MCF 10A (cell line): ENCODE data around the gene ASB13. TPM values are rescaled to one million over a fixed set of nuclear protein-coding genes. Genes with fewer than 3 reads are reported as not detected.

ENCODE experiments used
- Bru-seq: library from RNA; stranded (reverse); fragments of 400-500 nt; gene quantifications from one replicate; lab custom pipeline; 2021; lab: Mats Ljungman, UMichigan
- BruChase-seq, 2 experiments: library from RNA; stranded (reverse); fragments of 400-500 nt; gene quantifications; one replicate each; lab custom pipeline; 2021; lab: Mats Ljungman, UMichigan
- BruUV-seq: library from RNA; stranded (reverse); fragments of 400-500 nt; replicated peaks from 2 replicates; lab custom pipeline; 2021; lab: Mats Ljungman, UMichigan
- CTCF ChIA-PET: fragments of 300-600 bp; sonication (Branson Sonifier 250); formaldehyde crosslinking; extraction: SDS; loops from one replicate; lab custom pipeline; 2021; ENCODE audit warnings: antibody characterized with exemption, inconsistent platforms; lab: Yijun Ruan, JAX
- POLR2A ChIA-PET: fragments of 300-600, 350-650 bp; sonication (Branson Sonifier 250); formaldehyde crosslinking; extraction: SDS; loops from one replicate; lab custom pipeline; 2020; ENCODE audit warnings: antibody characterized with exemption, inconsistent platforms; lab: Yijun Ruan, JAX
- DNase-seq: peaks from one replicate; pipeline ENCODE4 v3.0.0-alpha.2; 2018; ENCODE audit not compliant: unreplicated experiment
- H3K27ac Mint-ChIP-seq: one replicate; pipeline ENCODE4 v1.8.0; 2022; ENCODE audit warnings: mild to moderate bottlenecking, low read depth, mixed read lengths; ENCODE audit not compliant: unreplicated experiment
- H3K27me3 Mint-ChIP-seq: one replicate; pipeline ENCODE4 v1.8.0; 2022; ENCODE audit warnings: mixed read lengths; ENCODE audit not compliant: insufficient read depth, unreplicated experiment
- H3K36me3 Mint-ChIP-seq: one replicate; pipeline ENCODE4 v1.8.0; 2022; ENCODE audit warnings: mild to moderate bottlenecking, moderate library complexity, mixed read lengths; ENCODE audit not compliant: insufficient read depth, unreplicated experiment
- H3K4me1 Mint-ChIP-seq: one replicate; pipeline ENCODE4 v1.8.0; 2022; ENCODE audit warnings: mixed read lengths; ENCODE audit not compliant: insufficient read depth, unreplicated experiment
- H3K4me3 Mint-ChIP-seq: one replicate; pipeline ENCODE4 v1.8.0; 2022; ENCODE audit warnings: mild to moderate bottlenecking, moderate library complexity, mixed read lengths; ENCODE audit not compliant: unreplicated experiment
- H3K9me3 Mint-ChIP-seq: one replicate; pipeline ENCODE4 v1.8.0; 2022; ENCODE audit warnings: mixed read lengths; ENCODE audit not compliant: unreplicated experiment
- CTCF ChIP-seq: fragments of 200-600 bp; IDR thresholded peaks from one replicate; pipeline ENCODE4 v1.8.0; 2022; ENCODE audit warnings: antibody characterized with exemption, mild to moderate bottlenecking; ENCODE audit not compliant: unreplicated experiment
- intact Hi-C: fragments of 100-400 bp; cut with micrococcal nuclease; formaldehyde crosslinking; loops from 2 replicates; pipeline ENCODE4 v1.14.1; 2022
- long read RNA-seq: library from polyadenylated mRNA; stranded (forward); transcript quantifications from one replicate; pipeline ENCODE4 v2.0.0, GENCODE V29; 2022
- total RNA-seq: library from RNA; stranded (reverse); gene quantifications from 2 replicates; pipeline ENCODE4 v1.2.3, GENCODE V29; 2022

The ASB13 gene
- total RNA-seq = 16.3 and 20.7 TPM in 2 replicates
- Bru-seq, nascent RNA = percentile 52 among the genes with signal in this experiment
- percentile 48 among the genes with signal in this experiment for BruChase-seq, experiment 1, labeled RNA remaining after a 6-hour chase
- percentile 53 among the genes with signal in this experiment for BruChase-seq, experiment 2, labeled RNA remaining after a 2-hour chase
- long read RNA-seq, transcript ASB13-201 (6 exons, 2,699 nt) = major isoform, 32 of 47 reads
- long read RNA-seq, partial matches to known transcripts = 2 of 47 reads
- long read RNA-seq, other reads (novel, unspliced or antisense) = 12 of 47 reads

GRCh38 chr10:5666008-5666840 is at the start of gene ASB13:
Gene ASB13, minus strand, starts transcription at chr10:5666595. Its CDS starts 44 bp downstream, at chr10:5666551.
- no peaks in the 10 kb centered on the region for H3K36me3 Mint-ChIP-seq
- BruUV-seq = no TSS peak
- H3K4me3 Mint-ChIP-seq = peak within 1 kb of the TSS; percentile 78
- H3K27ac Mint-ChIP-seq = peak within 1 kb of the TSS; percentile 69
- H3K4me1 Mint-ChIP-seq = peaks cover 16% of the 10 kb centered on the region
- TF ChIP-seq CTCF = no peak
- POLR2A ChIA-PET = interaction anchor here (0.7 to 1.8 kb wide), 11 partner anchors 9 to 214 kb away, joined by 3 to 15 read pairs (median 3); partner anchors contain the start of genes GDI2 and TASOR2
- intact Hi-C loops = no loop called here
- CTCF ChIA-PET = interaction anchor here (1.6 kb wide), 1 partner anchor 37 kb away, joined by 4 read pairs; no protein-coding TSS in a partner anchor
- no peaks in the 10 kb centered on the region for H3K27me3 Mint-ChIP-seq
- H3K9me3 Mint-ChIP-seq = no peaks in the 10 kb centered on the region
- DNase-seq = peak; percentile 63

- intact Hi-C loops = no loop called here
- no peak for TF ChIP-seq CTCF
- BruUV-seq = no TSS peak
- ChIA-PET CTCF (interaction anchor here (0.6 kb wide), 1 partner anchor 283 kb away, joined by 3 read pairs; no protein-coding TSS in a partner anchor), POLR2A (interaction anchor here (0.7 to 3.3 kb wide), 6 partner anchors 15 to 194 kb away, joined by 3 to 28 read pairs (median 9); partner anchors contain the start of gene TASOR2)
- H3K36me3 Mint-ChIP-seq = no peaks in the 10 kb centered on the region
- H3K27me3 Mint-ChIP-seq = no peaks in the 10 kb centered on the region
- H3K4me1 Mint-ChIP-seq = peaks cover 34% of the 10 kb centered on the region
- H3K27ac Mint-ChIP-seq = peak overlapping the region; percentile 64
- H3K9me3 Mint-ChIP-seq = no peaks in the 10 kb centered on the region
- peak overlapping the region; percentile 16 for H3K4me3 Mint-ChIP-seq
- no peak for DNase-seq
Observed at GRCh38 chr10:5711642-5712041, 45.2 kb upstream of the ASB13 start.

GRCh38 chr10:5710859-5711258 is 44.5 kb upstream of the ASB13 start:
- ChIA-PET POLR2A (interaction anchor here (2.7 to 3.3 kb wide), 3 partner anchors 19 to 27 kb away, joined by 12 to 28 read pairs (median 12); partner anchors contain the start of gene TASOR2), CTCF (no interaction called here)
- TF ChIP-seq CTCF = no peak
- intact Hi-C loops = no loop called here
- Mint-ChIP-seq H3K9me3 (no peaks in the 10 kb centered on the region), H3K36me3 (no peaks in the 10 kb centered on the region), H3K4me1 (peaks cover 34% of the 10 kb centered on the region), H3K27ac (peak overlapping the region; percentile 64), H3K4me3 (no peak overlapping the region), H3K27me3 (no peaks in the 10 kb centered on the region)
- DNase-seq = no peak
- no TSS peak for BruUV-seq
